Measurements from ENCODE around the gene CPEB1.
"Not testable (repeated sequence)": the region's sequence is repeated elsewhere in the genome, so short reads cannot be mapped to it uniquely, and the experiment has no call there.

CPEB1 gene

DNA sequence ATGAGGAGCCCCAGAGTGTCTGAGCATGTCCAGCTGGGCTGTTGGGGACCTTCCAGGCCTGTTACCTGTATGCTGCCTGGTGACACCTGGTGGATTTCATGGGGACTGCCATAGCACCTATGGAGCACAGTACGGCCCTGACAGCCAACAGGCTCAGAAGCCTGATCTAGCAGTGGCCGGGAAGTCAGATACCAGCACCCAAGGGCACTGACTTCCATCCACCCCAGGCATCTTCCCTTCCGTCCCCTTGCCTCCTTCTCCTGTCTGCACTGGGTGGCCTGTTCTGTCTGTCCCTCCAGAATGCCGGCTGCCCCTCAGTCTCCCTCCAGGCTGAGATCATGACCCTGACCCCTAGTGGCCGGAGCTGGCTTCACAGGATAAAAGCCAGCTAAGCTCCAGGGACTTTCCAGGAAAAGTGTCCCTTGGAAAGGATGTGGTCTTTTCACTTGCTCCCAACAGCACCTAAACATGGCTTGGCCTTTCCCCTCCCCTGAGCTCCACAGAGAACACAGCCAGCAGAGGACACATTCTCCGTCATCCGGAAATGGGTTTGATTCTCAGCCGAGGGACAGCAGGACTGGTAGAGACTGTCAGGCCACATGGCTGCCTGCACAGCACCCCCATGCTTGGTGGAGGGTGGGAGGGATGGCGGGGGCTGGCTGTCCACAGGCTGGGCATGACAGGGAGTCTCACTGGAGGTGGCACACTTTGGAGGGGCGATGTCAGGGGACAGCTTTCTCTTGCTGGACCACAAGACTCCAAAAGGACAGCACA, 116.4 kb downstream of the CPEB1 start:
- no peak for DNase-seq (ENCODE audit: low read depth in 2 of 3, low spot score in 2 of 3)

DNA sequence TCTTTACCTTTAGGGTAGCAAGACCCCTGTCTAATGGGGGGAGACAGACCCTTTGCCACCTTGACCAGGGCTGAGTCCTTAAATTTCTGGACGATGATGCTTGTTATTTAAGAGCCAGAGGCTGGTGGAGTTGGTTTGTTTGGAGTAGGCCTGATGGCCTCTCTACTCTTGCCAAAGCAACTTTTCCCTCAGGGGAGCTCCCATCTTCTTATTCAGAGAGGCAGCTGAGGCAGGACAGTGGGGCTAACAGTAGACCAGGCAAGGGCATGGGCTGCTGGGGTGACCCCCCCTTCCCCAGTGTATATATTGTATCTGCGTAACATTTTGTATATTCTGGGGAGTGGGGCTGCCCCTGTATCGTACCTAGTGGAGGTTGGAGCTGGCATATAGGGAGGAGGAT, 117.2 kb downstream of the CPEB1 start:
- no peak for DNase-seq (ENCODE audit: low read depth in 2 of 3, low spot score in 2 of 3)

DNA sequence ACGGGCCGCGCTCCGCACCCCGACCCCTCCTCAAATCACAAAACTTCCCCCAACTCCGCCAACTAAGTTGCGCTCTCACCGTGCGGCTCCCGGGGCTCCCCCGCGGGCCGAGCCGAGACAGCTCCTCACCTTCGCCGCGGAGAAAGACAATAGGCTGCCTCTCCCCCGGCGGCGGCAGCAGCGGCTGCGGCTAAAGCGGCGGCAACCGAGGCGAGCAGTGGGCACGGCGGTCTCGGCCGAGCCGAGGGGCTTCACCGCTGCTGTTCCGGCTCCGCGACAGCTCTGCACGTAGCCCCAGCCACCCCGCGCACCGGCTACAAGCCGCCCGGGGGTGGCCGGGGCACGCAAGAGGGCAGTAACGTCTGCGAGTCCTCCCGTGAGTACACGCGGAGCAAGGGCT, 133.6 kb downstream of the CPEB1 start:
- DNase-seq (ENCODE audit: low read depth in 2 of 3, low spot score in 2 of 3): not testable (repeated sequence)

DNA sequence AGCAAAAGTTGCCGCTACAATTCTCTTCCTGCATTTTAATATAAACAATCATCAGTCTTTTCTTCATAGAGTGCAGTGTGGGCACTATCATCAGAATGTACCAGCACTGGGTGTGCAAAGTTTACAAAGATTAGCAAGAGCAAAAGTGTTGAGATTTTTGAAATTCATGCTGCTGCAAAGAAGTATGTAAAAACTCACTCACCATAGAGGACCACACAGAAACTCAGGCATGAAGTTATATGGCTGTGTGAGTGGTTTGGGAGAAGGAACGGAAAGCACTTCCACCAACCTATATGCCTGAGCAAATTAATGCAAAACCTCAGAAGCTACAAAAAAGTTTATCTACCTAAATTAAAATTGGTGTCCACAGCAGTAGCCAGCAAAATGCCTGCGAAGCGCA, 139.5 kb downstream of the CPEB1 start:
- not testable (repeated sequence) for DNase-seq (ENCODE audit: low read depth in 2 of 3, low spot score in 2 of 3)

DNA sequence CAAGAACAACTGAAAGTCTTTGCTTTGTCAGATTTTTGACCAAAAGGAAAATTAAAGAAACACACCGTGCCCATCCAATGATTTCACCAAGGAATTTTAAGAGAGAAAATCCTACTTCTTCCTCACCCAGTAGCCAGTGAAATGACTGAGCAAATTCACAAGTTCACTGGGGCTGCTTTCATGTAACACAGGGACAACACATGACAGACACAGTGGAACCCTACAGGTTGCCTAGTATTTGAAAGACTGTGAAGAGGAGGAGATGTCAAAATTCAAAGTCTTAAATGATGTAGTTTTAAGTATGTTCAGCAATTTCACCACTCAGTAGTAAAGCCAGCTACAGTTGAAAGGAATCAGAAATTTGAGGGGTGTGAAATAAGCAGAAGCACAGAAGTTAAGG, 140.1 kb downstream of the CPEB1 start:
- not testable (repeated sequence) for DNase-seq (ENCODE audit: low read depth in 2 of 3, low spot score in 2 of 3)

DNA sequence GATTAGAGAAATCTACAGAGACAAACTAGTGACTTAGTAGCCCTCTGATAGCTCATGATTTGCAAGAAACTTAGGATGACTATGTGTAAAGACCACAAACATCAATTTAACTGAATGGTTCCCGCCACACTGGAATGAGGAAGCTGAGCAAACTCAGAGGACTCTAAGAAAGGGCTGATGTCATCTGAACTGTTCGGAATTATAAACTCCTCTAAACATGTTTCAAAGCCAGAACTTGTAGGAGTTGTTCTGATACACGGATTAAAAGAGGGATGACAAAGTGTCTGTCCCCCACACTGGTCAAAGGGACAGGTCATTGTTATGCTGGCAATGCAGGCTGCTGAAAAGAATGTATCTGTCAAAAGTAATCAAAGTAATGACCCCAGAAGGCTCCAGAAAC, 141.3 kb downstream of the CPEB1 start:
- DNase-seq (ENCODE audit: low read depth in 2 of 3, low spot score in 2 of 3): not testable (repeated sequence)

DNA sequence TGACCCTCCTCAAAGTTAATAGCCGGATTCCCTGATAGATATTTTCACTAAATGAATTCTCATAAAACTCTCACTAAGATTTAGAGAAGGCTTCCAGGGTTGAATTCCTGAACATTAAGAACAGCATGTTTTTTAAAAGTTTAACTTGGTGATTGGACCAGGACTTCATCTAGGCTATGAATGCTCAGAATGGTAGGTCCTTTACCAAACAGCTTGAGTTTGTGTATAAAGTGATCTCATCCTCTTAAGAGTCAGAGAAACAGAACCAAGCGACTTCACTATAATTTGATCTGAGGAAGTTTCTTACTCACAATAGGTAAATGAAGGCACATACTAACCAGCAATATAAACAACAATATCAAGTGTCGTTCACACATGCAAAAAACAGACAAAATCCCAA, 143.1 kb downstream of the CPEB1 start:
- not testable (repeated sequence) for DNase-seq (ENCODE audit: low read depth in 2 of 3, low spot score in 2 of 3)

DNA sequence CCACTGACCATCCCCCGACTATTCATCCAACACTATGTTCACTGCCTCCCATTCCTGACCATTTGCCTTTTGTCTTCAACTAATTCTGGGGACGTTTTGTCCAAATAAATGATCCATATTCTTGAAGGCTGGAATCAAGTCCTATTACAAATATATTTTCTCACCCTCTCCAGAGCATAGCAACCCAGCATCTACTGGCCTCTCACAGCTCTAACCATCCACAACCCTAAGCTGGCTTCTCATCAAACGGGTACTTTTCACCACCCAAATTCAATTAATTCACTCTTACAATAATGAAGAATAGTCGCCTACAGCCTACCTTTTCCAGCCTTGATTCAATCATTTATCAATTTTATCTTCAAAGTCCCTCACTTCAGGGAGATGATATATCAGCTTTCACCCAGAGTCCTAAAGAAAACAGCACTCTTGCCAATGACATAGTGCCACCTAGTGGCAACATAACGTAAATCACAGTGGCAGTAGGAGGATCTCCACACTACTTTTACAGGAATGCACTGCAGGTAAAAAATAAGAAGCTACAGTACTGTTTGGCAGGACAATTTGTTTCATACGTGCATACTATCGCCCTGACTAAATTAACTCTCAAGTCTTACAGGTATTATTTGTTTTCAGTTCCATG, 144.3 kb downstream of the CPEB1 start:
- not testable (repeated sequence) for DNase-seq (ENCODE audit: low read depth in 2 of 3, low spot score in 2 of 3)

DNA sequence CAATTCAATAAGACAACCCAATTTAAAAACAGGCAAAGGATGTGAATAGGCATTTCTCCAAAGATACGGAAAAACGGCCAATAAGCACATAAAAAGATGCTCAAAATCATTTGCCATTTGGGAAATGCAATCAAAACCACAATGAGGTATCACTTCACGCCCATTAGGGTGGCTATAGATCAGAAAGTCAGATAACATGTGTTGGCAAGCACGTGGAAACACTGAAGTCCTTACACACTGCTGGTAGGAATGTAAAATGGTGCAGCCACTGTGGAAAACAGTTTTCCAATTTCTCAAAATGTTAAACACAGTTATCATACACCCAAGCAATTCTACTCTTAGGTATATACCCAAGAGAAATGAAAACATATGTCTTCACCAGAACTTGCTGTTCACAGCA, 146.4 kb downstream of the CPEB1 start:
- not testable (repeated sequence) for DNase-seq (ENCODE audit: low read depth in 2 of 3, low spot score in 2 of 3)

DNA sequence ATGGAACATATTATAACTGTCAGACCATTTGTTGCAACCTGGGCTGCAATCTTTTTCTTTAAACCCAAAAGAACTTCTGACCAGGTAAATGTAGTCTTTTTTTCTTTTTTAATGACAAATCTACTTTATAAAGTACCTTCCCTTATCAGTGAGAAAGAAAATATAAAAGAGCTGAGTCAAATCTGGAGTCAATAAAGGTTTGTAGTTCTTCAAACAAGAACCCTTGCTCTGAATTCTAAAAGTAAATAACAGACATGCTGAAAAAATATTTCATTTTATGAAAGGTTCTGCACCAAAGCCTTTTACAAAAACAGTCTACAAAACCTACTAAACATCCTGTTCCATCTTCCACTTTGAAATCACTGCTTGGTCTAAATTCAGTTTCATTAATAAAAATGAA, 149.2 kb downstream of the CPEB1 start:
- not testable (repeated sequence) for DNase-seq (ENCODE audit: low read depth in 2 of 3, low spot score in 2 of 3)

Measured in activated CD8-positive, alpha-beta memory T cell treated with anti-CD3 and anti-CD28 coated beads for 48 hours (primary cell).